PFSK-1 (cell line): ENCODE results near the gene BCL2L1.

Source experiments
- FOXP2 ChIP-seq: optimal IDR thresholded peaks from 2 replicates; pipeline ENCODE3; 2011; ENCODE audit warnings: borderline replicate concordance, control low read depth, inconsistent platforms; ENCODE audit not compliant: insufficient read depth; ENCODE audit errors: extremely low read length, extremely low read depth
- POLR2AphosphoS5 ChIP-seq: IDR thresholded peaks from 2 replicates; pipeline ENCODE4 v1.6.1; 2012; ENCODE audit warnings: low read depth, mild to moderate bottlenecking, control low read depth, low read length, moderate library complexity
- REST ChIP-seq, 2 experiments: IDR thresholded peaks; 2 replicates each; pipeline versions ENCODE4 v1.6.1 to v1.8.0; 2011 to 2012; ENCODE audit warnings: low read depth in 2 of 2, low read length in 2 of 2, control low read depth in 1 of 2, inconsistent platforms in 1 of 2, mild to moderate bottlenecking in 1 of 2, moderate library complexity in 1 of 2; ENCODE audit not compliant: insufficient read depth in 1 of 2
- SIN3A ChIP-seq: IDR thresholded peaks from 2 replicates; pipeline ENCODE4 v1.6.1; 2012; ENCODE audit warnings: mild to moderate bottlenecking, low read length, moderate library complexity, borderline replicate concordance; ENCODE audit not compliant: insufficient read depth
- TAF1 ChIP-seq: IDR thresholded peaks from 2 replicates; pipeline ENCODE4 v1.6.1; 2012; ENCODE audit warnings: low read length, control low read depth, borderline replicate concordance; ENCODE audit not compliant: insufficient read depth

- TF ChIP-seq POLR2AphosphoS5 (no peak), TAF1 (no peak), REST (IDR thresholded peaks at IDR 0.05; ENCODE audit: insufficient read depth in 1 of 2, low read depth in 2 of 2, low read length in 2 of 2) (no peak), FOXP2 (no peak), SIN3A (no peak)
Measured at GRCh38 chr20:31682927-31683326, 39.7 kb downstream of the BCL2L1 start.
